ENCODE measurements around the gene HAPLN1.

- TF ChIP-seq CTCF (IDR thresholded peaks at IDR 0.05; ENCODE audit: low read length) (no peak), EZH2 (optimal IDR thresholded peaks at IDR 0.05; ENCODE audit: low read depth, low read length) (no peak)
These were observed 46.8 kb upstream of the HAPLN1 start for GRCh38 chr5:83767409-83767992.
